Stimulated activated CD4-positive, alpha-beta T cell treated with anti-CD3 and anti-CD28 coated beads, Interleukin-4, amount 100 ng/mL, for 24 hours (primary cell): ENCODE data around the gene PRICKLE1.

Experiments
- DNase-seq: peaks from one replicate; pipeline ENCODE4 v3.0.0-alpha.2; 2020

Gene PRICKLE1

GRCh38 chr12:42589465-42590329 lies at the start of gene PRICKLE1:
PRICKLE1 (minus strand) TSS chr12:42589746; CDS start chr12:42472516, 117,230 bp downstream.
- peak; percentile 6 for DNase-seq

GRCh38 chr12:42638697-42639096 lies 49.2 kb upstream of the PRICKLE1 start:
- no peak for DNase-seq

GRCh38 chr12:42638011-42638410 lies 48.5 kb upstream of the PRICKLE1 start:
- DNase-seq: no peak

DNA sequence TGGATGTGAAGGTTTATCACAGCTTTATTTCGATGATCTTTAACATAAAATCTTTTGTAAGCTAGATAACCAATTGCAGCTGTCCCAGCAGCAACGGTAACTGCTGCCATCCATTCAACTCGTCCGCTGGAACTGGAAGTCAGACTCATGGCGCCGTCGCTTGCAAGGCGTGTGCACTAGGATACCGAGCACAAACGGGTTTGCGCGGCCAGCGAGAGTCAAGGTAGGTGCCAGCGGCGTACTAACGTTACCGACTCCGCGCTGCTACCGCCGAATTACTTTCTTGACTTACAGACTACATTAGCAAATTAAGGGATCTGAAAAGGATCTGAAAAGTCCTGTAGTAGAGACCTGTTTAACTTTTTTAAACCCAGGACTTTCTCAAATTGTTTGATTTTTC lies 47.4 kb upstream of the PRICKLE1 start:
- no peak for DNase-seq

GRCh38 chr12:42633594-42633993 lies 44.0 kb upstream of the PRICKLE1 start:
- DNase-seq: no peak

DNA sequence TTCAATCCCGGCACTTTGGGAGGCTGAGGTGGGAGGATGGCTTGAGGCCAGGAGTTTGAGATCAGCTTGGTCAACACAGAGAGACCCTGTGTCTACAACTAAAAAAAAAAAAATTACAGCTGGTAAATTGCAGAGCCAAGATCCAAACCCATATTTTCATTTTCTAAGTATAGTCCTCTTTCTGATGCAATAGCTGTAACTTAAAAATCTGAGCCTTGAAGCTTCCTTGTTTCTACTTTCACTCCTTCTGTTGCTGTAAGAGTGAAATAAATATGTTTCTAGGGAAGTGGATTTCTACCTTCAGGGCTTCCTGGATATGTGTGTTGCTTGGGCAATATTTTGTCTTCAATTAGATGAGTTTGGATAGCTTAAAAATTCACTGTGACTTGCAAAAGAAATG lies 42.0 kb upstream of the PRICKLE1 start:
- DNase-seq: no peak

- no peak for DNase-seq
Observed at GRCh38 chr12:42630314-42630713, 40.8 kb upstream of the PRICKLE1 start.

GRCh38 chr12:42627151-42627550 lies 37.6 kb upstream of the PRICKLE1 start:
- DNase-seq: no peak

DNA sequence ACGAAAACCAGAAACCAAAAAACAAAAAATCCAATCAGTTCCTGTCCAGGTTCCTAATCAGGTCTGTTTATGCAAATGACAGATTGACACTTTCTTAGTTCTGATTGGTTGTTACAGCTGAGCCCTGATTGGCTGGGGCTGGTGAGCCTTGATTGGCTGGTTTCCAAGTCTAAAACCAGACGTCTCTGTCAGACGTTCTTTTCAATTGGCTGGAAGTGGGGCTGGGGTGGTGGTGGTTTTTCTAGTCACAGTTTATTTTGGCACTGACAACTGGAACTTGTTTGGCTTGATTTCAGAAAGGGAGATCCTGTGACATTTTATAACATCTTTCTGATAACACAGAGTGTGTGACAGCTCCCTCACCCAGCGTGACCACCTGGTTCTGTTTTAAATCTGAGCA lies 36.1 kb upstream of the PRICKLE1 start:
- no peak for DNase-seq

GRCh38 chr12:42617622-42618021 lies 28.1 kb upstream of the PRICKLE1 start:
- no peak for DNase-seq

DNA sequence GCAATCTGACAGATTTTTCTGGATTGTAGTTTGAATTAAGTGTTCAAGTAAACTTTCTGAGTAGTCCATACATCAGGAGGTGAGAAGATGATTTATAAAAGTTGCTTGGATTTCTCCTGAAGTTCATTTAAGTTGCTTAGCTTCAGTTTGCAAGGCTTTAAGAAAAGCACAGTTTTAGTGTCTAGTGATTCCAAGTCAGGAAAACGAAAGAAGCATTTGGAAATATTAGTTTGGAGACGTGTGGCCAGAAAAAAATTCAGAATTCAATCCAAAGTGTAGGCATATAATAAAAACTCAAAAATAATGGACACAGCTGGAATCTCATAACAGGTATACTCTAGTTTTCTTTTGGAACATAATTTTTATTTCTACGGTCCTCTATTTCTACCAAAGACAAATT lies 25.5 kb upstream of the PRICKLE1 start:
- DNase-seq: no peak

DNA sequence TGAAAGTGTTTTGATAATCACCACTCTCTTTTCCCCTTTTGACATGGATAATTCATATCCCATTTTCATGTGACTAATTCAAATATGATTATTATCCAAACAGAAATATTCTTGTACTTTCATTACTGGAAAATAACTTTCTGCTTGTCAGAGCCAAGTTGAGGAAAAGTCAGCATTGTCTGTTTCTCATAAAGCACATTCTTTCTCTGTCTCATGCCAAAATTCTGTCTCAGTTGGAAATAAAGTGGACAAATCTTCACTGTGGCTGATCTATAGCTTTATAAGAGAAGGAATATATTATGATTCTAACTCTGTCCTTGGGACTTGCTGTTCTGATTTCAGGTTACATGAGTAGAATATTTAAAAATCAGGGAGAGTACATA lies 22.7 kb upstream of the PRICKLE1 start:
- no peak for DNase-seq

DNA sequence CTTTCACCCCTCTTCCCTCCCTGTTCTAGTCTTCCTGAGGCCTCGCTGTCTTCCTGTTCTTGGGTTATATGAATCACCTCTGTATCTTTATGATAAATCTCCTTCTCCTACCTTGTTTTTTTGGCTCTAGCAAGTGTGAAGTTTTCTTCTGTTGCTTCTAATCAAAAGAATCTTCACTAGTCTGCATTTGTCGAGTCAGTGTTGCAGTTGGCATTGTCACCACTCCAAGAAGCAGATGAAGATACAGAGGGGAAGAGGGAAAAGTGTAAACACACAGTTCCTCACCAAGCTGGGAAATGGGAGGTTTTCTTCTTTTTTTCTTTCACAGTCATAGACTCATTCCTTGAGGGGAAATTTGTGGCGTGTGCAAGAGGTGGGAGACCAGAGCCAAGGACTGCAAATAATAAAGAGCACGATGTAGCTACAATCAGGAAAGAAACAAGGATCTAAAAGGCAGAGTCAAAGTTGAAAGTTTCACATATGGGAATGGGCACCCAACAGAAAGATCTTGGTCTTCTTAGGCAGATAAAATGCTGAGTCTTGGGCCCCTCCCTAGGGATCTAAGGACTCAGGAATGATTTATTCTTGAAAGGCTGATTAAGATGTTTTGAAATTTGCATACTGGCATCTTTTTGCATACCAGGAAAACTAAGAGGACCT lies 22.2 kb upstream of the PRICKLE1 start:
- no peak for DNase-seq

DNA sequence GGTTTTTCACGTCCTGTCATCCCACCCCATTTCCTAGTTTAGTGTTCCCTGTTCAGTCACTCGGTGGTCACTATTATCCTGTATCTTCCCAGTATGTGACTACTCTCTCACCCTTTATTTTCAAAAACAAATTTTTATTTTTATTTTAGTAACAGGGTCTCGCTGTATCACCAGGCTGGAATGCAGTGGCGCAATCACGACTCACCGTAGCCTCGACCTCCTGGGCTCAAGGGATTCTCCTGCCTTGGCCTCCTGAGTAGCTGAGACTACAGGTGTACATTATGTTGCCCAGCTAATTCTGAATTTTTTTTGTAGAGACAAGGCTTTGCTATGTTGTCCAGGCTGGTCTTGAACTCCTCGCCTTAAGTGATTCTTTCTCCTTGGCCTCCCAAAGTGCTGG lies 20.1 kb upstream of the PRICKLE1 start:
- DNase-seq: no peak

DNA sequence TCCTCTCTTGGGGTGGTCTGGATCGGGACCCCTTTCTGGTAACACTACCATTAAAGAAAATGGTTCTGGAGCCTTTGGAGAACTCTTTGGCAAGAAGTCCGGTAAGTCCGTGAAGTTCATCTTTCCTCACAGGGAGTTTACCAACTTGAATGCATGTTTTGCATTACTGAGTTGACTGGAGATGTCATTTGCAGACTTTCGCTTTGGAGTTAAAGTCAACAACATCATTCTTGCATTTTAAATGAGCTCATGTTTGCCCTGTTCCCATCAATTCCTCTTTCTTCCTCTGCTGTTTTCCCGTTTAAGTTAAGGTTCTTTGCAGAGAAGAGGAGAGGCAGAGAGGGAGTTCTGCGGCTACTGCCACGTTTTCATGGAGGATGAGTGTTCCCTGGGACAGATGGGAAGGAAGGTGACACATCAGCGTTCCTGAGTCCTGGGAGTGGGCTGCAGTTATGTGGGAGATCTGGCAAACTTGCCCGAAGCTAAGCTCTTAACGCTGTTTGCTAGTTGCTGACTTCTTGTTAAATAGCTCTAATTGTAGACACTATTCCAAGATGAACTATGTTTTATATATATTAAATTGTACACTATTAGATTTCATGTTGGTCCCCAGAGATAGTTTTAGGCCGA lies 18.8 kb upstream of the PRICKLE1 start:
- no peak for DNase-seq

- DNase-seq: no peak
Observed at GRCh38 chr12:42607584-42608058, 18.1 kb upstream of the PRICKLE1 start.

- DNase-seq: no peak
Observed at GRCh38 chr12:42606471-42606870, 16.9 kb upstream of the PRICKLE1 start.

- no peak for DNase-seq
Observed at GRCh38 chr12:42605685-42606084, 16.1 kb upstream of the PRICKLE1 start.

DNA sequence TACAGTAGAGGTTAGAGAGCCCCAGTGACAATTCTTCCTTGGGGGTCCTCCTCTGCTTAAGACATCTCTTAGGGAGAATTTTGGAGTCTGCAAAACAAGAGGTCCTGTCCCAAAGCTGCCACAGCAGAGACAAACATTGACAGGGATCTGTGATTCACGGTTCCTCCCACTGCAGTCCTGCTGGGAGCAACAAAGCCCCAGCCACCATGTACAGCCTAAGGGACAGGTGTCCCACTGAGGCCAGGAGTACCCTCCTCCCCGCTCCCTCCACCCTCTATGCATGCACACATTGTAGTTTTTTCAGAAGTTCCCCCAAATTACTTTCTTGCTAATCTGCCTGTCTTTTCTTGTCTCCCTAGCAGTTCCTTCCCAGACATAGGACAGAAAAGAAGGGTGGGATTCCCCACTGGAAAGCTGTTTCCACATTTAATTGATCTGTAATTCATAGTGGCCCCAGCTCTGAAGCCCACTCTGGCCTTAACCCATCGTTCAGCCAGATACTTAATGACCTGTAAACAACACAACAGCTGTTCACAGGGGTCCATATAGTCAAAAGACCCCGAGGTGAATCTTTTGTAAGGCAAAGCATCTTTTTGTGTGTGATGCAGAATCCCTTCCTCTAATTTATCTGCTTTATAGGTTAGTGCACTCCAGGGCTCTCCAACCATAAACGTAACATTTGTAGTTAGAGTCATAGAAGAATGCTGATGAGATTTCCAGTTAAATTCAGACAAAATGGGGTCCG lies 13.9 kb upstream of the PRICKLE1 start:
- no peak for DNase-seq

GRCh38 chr12:42593874-42594273 lies 4.3 kb upstream of the PRICKLE1 start:
- DNase-seq: no peak

GRCh38 chr12:42590330-42590934 lies 886 bp upstream of the PRICKLE1 start:
- DNase-seq: no peak
